Panc1 (cell line): ENCODE data around the gene GNG7. TPM values are rescaled to one million over a fixed set of nuclear protein-coding genes. Genes with fewer than 3 reads are reported as not detected.

ENCODE experiments used
- ATAC-seq: fragments of 200-7000 bp; cut with Tn5 transposase; 2 replicates; pipeline ENCODE4 v1.9.1; 2020; ENCODE audit warnings: mild to moderate bottlenecking, moderate library complexity
- BruUV-seq: library from RNA; stranded (reverse); fragments of 400-500 nt; replicated peaks from 2 replicates; lab custom pipeline; 2021; lab: Mats Ljungman, UMichigan
- CTCF ChIA-PET: fragments of 300-600 bp; sonication (Branson Sonifier 250); formaldehyde crosslinking; loops from one replicate; lab custom pipeline; 2022; ENCODE audit warnings: antibody characterized with exemption; lab: Charles Lee
- POLR2A ChIA-PET: fragments of 300-600 bp; sonication (Branson Sonifier 250); formaldehyde crosslinking; loops from one replicate; lab custom pipeline; 2022; ENCODE audit warnings: antibody characterized with exemption; lab: Charles Lee
- DNase-seq: peaks from one replicate; pipeline ENCODE4 v3.0.0-alpha.2; 2010; ENCODE audit warnings: low read depth, low spot score
- H3K27ac ChIP-seq: 2 replicates; pipeline ENCODE4 v1.5.1; 2011; ENCODE audit warnings: mild to moderate bottlenecking, low read length, inconsistent platforms
- H3K27me3 ChIP-seq: fragments of 200-500 bp; sonication (Bioruptor generic); 2 replicates; pipeline ENCODE4 v1.6.0; 2014; ENCODE audit warnings: low read length, inconsistent platforms; ENCODE audit not compliant: control insufficient read depth, insufficient read depth
- H3K36me3 ChIP-seq: fragments of 200-500 bp; sonication (Bioruptor generic); 2 replicates; pipeline ENCODE4 v1.5.1; 2014; ENCODE audit warnings: inconsistent platforms, mild to moderate bottlenecking, low read length, moderate library complexity; ENCODE audit not compliant: control insufficient read depth, insufficient read depth
- H3K4me1 ChIP-seq: 2 replicates; pipeline ENCODE4 v1.5.1; 2011; ENCODE audit warnings: inconsistent platforms, mild to moderate bottlenecking, low read length, moderate library complexity; ENCODE audit not compliant: control insufficient read depth, insufficient read depth
- H3K4me3 ChIP-seq, 2 experiments: 2 replicates each; pipeline ENCODE4 v1.5.1; 2011 to 2012; ENCODE audit warnings: low read depth in 2 of 2, low read length in 2 of 2, mild to moderate bottlenecking in 2 of 2, inconsistent platforms in 1 of 2, moderate library complexity in 1 of 2
- H3K9me3 ChIP-seq: fragments of 200-500 bp; sonication (Bioruptor generic); 2 replicates; pipeline ENCODE4 v1.5.1; 2014; ENCODE audit warnings: low read depth, mild to moderate bottlenecking, inconsistent platforms, low read length, moderate library complexity; ENCODE audit not compliant: control insufficient read depth, insufficient read depth
- CTCF ChIP-seq: fragments of 450-650 bp; IDR thresholded peaks from 2 replicates; pipeline ENCODE4 v1.5.1; 2017; ENCODE audit warnings: mild to moderate bottlenecking
- POLR2AphosphoS5 ChIP-seq: IDR thresholded peaks from 2 replicates; pipeline ENCODE4 v1.6.1; 2012; ENCODE audit warnings: mild to moderate bottlenecking, low read depth, low read length, moderate library complexity
- REST ChIP-seq, 2 experiments: IDR thresholded peaks; 2 replicates each; pipeline ENCODE4 v1.6.1; 2011 to 2012; ENCODE audit warnings: low read depth in 2 of 2, control low read depth in 1 of 2, low read length in 1 of 2, mild to moderate bottlenecking in 1 of 2, moderate library complexity in 1 of 2; ENCODE audit not compliant: insufficient read depth in 1 of 2
- SIN3A ChIP-seq: IDR thresholded peaks from 2 replicates; pipeline ENCODE4 v1.6.1; 2012; ENCODE audit warnings: low read depth, mild to moderate bottlenecking, low read length, moderate library complexity, borderline replicate concordance; ENCODE audit not compliant: insufficient read depth
- TCF7L2 ChIP-seq: IDR thresholded peaks from 2 replicates; pipeline ENCODE4 v1.6.1; 2011; ENCODE audit warnings: mild to moderate bottlenecking, low read depth, low read length, inconsistent platforms
- in situ Hi-C: cut with HindIII; loops from 2 replicates; pipeline ENCODE4 v1.10.0; 2016; ENCODE audit warnings: low sequenced_read_pairs, low pct_unique_long_range_greater_than_20kb
- intact Hi-C: fragments of 100-400 bp; cut with micrococcal nuclease; formaldehyde crosslinking; loops from one replicate; pipeline ENCODE4 v1.10.0; 2022; ENCODE audit not compliant: unreplicated experiment
- total RNA-seq: library from RNA; stranded (reverse); gene quantifications from one replicate; pipeline ENCODE4 v1.2.1, GENCODE V29; 2021; ENCODE audit not compliant: unreplicated experiment

The GNG7 gene
- total RNA-seq, 1 experiment from 2014 or later = 0.74 TPM

GRCh38 chr19:2557093-2557440 lies 145.4 kb downstream of the GNG7 start:
- in situ Hi-C loops (no loop called here), intact Hi-C loops (no loop called here)
- ATAC-seq (no peak), DNase-seq (no peak)
- H3K9me3 ChIP-seq = no peaks in the 10 kb centered on the region
- ChIA-PET CTCF (interaction anchor here (0.6 kb wide), 1 partner anchor 25 kb away, joined by 5 read pairs; no protein-coding TSS in a partner anchor), POLR2A (no interaction called here)
- H3K4me3 ChIP-seq = no peak overlapping the region
- H3K27ac ChIP-seq = no peak overlapping the region
- TF ChIP-seq REST (IDR thresholded peaks at IDR 0.05; ENCODE audit: insufficient read depth in 1 of 2, low read depth in 2 of 2, low read length in 1 of 2) (peak in 1 of 2 experiments; percentile 12; a peak in 1 of 4 replicates), TCF7L2 (no peak)
- H3K27me3 ChIP-seq = no peaks in the 10 kb centered on the region
- peaks cover 21% of the 10 kb centered on the region for H3K4me1 ChIP-seq
- no TSS peak for BruUV-seq
- H3K36me3 ChIP-seq = no peaks in the 10 kb centered on the region

DNA sequence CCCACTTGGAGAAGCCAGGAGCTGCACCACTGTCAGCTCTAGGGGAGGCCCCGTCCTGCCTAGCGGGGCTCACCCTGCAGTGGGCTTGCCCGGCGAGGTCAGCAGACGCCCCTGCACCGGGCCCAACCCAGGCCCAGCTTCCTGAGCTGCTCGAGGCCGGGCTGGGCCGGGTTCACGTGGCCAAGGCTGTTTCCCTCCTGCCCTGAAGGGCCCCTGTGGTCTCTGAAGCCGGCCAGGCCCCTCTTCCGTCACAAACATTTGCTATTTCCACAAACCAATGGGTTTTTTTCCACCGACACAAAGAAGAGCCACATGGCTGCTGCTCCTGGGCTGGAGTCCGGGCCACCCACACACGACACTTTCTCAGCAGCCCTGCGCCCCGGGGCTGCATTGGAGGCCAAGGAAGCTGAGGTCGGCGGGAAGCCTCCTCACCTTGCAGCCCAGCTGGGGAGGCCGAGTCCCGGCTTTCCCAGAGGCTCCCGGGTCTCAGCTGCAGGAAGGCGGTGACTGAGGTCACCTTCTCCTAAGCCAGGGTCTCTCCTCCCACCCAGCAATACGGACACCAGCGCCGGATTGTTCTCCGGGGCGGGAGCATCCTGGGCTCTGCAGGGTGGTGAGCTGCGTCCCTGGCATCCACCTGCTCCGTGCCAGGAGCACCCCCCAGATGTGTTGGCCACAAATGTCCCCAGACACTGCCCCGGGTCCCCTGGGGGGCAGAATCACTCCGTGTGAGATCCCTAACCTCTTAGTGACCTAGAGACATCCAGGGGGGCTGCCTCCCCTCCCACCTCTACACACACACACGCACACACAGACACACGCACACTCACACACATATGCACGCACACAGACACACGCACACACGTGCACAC lies 146.0 kb downstream of the GNG7 start:
- DNase-seq (no peak), ATAC-seq (no peak)
- ChIA-PET CTCF (no interaction called here), POLR2A (no interaction called here)
- no peaks in the 10 kb centered on the region for H3K9me3 ChIP-seq
- peaks cover 19% of the 10 kb centered on the region for H3K4me1 ChIP-seq
- peak overlapping the region; percentile 44; the same call in 1 of the 2 replicates for H3K27ac ChIP-seq
- TF ChIP-seq TCF7L2 (no peak), POLR2AphosphoS5 (no peak), CTCF (no peak), REST (IDR thresholded peaks at IDR 0.05; ENCODE audit: insufficient read depth in 1 of 2, low read depth in 2 of 2, low read length in 1 of 2) (no peak), SIN3A (no peak)
- intact Hi-C loops (no loop called here), in situ Hi-C loops (no loop called here)
- BruUV-seq = no TSS peak
- no peaks in the 10 kb centered on the region for H3K27me3 ChIP-seq
- H3K36me3 ChIP-seq = no peaks in the 10 kb centered on the region
- no peak overlapping the region for H3K4me3 ChIP-seq
